ENCODE results near the gene SLC8A1.
A peak's percentile ranks its signal among the peaks of the same experiment; 100 is the strongest.

The SLC8A1 gene

DNA sequence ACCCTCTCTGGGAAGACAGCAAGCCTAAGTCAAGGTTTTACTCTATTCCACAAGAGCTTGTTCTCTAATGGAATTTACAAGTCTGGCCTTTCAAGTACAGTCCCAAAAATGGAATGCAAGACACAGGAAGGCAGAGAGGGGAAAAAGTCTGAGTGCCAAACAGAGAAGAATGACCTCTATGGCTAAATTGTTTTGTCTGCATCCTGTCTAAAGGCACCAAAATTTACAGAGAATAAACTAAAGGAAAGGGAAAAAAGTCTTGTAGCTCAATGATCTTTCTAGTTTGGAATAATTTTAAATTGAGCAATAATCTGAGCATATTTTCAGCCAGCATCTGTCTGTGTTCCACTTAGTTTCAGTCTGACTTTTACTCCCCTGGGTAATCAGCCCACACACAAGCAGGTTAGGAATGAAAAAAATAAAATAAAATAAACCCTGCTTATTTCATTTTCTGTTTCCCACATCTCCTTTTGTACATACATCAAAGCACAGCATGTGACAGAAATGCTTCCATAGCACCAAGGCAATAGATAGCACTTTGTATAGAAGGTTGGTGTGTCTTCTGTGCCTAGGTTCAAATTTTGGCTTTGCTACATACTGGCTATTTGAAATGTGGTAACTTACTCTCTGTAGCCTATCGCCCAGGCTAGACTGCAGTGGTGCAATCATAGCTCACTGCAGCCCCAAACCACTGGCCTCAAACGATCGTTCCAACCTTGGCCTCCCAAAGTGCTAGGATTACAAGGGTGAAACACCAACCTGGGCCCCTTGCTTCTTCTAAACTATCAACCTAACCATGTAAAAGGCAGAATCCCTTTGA, 105.1 kb downstream of the SLC8A1 start:
- DNase-seq (ENCODE audit: extremely low read depth, low read depth): no peak

DNA sequence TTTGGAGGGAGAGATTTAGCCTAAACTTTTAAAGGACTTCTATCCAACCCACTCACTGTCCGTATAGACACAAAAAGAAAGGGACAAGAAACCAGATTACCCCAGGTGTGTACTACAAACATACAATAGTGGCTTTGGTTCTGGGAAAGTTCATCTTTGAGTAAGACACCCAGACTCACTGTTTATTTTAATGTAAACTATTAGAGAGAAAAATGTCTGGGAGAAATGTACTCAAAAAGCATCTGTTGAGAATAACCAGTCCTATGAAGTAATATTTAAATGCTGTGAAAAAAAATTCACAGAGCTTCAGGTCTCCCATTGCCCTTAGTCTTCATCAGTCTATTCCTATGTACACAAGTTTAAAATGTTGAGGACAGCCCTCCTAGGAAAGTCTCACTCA, 107.5 kb downstream of the SLC8A1 start:
- no peak overlapping the region for H3K4me3 ChIP-seq (replicated peaks; ENCODE audit: low read depth, low read length)
- DNase-seq (ENCODE audit: extremely low read depth, low read depth): no peak
- TF ChIP-seq, protein P1, sequence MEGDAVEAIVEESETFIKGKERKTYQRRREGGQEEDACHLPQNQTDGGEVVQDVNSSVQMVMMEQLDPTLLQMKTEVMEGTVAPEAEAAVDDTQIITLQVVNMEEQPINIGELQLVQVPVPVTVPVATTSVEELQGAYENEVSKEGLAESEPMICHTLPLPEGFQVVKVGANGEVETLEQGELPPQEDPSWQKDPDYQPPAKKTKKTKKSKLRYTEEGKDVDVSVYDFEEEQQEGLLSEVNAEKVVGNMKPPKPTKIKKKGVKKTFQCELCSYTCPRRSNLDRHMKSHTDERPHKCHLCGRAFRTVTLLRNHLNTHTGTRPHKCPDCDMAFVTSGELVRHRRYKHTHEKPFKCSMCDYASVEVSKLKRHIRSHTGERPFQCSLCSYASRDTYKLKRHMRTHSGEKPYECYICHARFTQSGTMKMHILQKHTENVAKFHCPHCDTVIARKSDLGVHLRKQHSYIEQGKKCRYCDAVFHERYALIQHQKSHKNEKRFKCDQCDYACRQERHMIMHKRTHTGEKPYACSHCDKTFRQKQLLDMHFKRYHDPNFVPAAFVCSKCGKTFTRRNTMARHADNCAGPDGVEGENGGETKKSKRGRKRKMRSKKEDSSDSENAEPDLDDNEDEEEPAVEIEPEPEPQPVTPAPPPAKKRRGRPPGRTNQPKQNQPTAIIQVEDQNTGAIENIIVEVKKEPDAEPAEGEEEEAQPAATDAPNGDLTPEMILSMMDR (IDR thresholded peaks at IDR 0.05; ENCODE audit: low read depth, low read length, missing control alignments): no peak

More for the DNA sequence above, 105.1 kb downstream of the SLC8A1 start:
- TF ChIP-seq, protein P1 (IDR thresholded peaks at IDR 0.05; ENCODE audit: low read depth, low read length, missing control alignments): no peak
- no peak overlapping the region for H3K4me3 ChIP-seq (replicated peaks; ENCODE audit: low read depth, low read length)

DNA sequence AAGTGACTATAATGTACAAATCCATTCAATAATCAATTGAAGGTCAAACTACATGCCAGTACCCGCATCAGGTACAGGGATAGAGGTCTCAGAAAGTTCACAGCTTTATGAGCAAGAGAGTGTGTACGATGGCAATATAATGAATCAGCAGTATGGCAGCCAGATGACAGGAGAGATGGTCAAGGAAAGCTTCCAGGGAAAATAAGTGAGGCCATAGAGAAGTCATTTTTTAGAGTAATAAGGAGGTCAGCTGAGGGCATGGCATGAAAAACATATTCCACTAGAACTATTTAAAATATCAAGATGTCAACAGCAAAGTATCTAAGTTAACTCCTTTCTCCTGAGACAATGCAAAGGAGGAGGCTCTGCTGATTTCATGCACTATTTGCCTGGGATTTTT, 108.0 kb downstream of the SLC8A1 start:
- TF ChIP-seq, protein P1 (IDR thresholded peaks at IDR 0.05; ENCODE audit: low read depth, low read length, missing control alignments): no peak
- H3K4me3 ChIP-seq (replicated peaks; ENCODE audit: low read depth, low read length): no peak overlapping the region
- no peak for DNase-seq (ENCODE audit: extremely low read depth, low read depth)

- no peak for DNase-seq (ENCODE audit: extremely low read depth, low read depth)
- no peak overlapping the region for H3K4me3 ChIP-seq (replicated peaks; ENCODE audit: low read depth, low read length)
- TF ChIP-seq, protein P1 (IDR thresholded peaks at IDR 0.05; ENCODE audit: low read depth, low read length, missing control alignments): no peak
Measured at GRCh38 chr2:40341198-40341597, 110.7 kb downstream of the SLC8A1 start.

- TF ChIP-seq, protein P1 (IDR thresholded peaks at IDR 0.05; ENCODE audit: low read depth, low read length, missing control alignments): no peak
- no peak overlapping the region for H3K4me3 ChIP-seq (replicated peaks; ENCODE audit: low read depth, low read length)
- DNase-seq (ENCODE audit: extremely low read depth, low read depth): no peak
Measured at GRCh38 chr2:40339026-40339425, 112.9 kb downstream of the SLC8A1 start.

DNA sequence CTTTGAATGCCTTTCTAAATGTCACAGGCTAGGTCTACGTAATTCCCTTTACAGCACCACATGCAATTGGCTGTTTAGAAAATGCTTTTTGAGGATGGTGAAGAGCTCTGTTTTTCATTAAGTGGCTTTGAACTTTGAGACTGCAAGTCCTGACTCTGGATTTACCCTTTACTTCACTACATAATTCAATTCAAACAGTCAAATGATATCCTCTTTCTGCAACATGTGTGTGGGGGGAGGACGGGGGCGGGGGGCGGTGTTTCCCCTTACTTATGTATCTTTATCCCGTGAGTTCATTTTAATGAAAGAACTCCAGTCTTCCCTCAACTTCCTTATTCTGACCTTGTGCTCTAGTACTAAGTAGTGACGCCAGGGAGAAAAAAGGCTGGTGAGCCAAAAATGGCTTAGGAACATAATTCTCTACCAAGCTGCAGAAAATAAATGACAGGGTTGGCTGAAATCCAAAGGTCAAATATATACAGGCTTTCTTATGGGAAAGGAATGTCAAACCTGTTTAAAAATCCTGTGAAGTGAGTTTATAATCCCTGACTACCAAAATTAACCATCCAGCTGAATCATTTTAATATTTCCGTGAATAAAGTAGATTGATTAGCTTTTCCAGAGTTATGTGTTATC, 119.6 kb downstream of the SLC8A1 start:
- H3K4me3 ChIP-seq (replicated peaks; ENCODE audit: low read depth, low read length): no peak overlapping the region
- peak; percentile 78 for DNase-seq (ENCODE audit: extremely low read depth, low read depth)
- TF ChIP-seq, protein P1 (IDR thresholded peaks at IDR 0.05; ENCODE audit: low read depth, low read length, missing control alignments): no peak

Data from HFF-Myc (cell line).